Measurements from ENCODE around the gene CDC14C. TPM values are rescaled to one million over a fixed set of nuclear protein-coding genes. Genes with fewer than 3 reads are reported as not detected.
"Not testable (repeated sequence)": the region's sequence is repeated elsewhere in the genome, so short reads cannot be mapped to it uniquely, and the experiment has no call there.

Gene CDC14C
- total RNA-seq, 1 experiment from 2014 or later = 0.24 TPM

DNA sequence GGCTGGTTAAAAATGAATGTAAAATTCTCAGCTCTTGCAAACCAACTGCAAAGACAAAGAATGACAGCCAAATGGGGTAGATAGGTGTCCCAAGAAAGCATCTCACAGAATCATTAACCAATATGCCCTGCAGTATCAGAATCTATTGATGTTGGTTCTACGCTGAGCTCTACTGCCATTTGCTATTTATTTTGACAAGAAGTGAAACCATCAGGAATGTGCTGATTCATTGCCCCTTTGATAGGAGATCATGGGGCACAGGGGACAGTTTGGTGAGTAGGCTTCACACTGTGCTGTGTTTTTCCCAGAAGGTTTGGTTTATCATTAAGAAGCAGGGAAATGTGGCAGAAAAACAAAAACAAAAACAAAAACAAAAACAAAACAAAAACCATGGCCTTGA, 19.4 kb upstream of the CDC14C start:
- Mint-ChIP-seq H3K4me1 (ENCODE audit: low read depth, unreplicated experiment) (peaks cover 9% of the 10 kb centered on the region), H3K27ac (ENCODE audit: unreplicated experiment) (peak overlapping the region; percentile 31), H3K36me3 (ENCODE audit: insufficient read depth, unreplicated experiment) (no peaks in the 10 kb centered on the region), H3K4me3 (ENCODE audit: low read depth, unreplicated experiment) (no peak overlapping the region), H3K9me3 (ENCODE audit: low read depth, unreplicated experiment) (peaks cover 8% of the 10 kb centered on the region), H3K27me3 (ENCODE audit: unreplicated experiment) (no peaks in the 10 kb centered on the region)
- CTCF ChIA-PET = interaction anchor here (0.6 kb wide), 1 partner anchor 577 kb away, joined by 3 read pairs; no protein-coding TSS in a partner anchor
- DNase-seq = no peak
- intact Hi-C loops (cut with micrococcal nuclease; ENCODE audit: unreplicated experiment) = no loop called here
- BruUV-seq (replicated peaks) = no TSS peak
- TF ChIP-seq, protein P1, sequence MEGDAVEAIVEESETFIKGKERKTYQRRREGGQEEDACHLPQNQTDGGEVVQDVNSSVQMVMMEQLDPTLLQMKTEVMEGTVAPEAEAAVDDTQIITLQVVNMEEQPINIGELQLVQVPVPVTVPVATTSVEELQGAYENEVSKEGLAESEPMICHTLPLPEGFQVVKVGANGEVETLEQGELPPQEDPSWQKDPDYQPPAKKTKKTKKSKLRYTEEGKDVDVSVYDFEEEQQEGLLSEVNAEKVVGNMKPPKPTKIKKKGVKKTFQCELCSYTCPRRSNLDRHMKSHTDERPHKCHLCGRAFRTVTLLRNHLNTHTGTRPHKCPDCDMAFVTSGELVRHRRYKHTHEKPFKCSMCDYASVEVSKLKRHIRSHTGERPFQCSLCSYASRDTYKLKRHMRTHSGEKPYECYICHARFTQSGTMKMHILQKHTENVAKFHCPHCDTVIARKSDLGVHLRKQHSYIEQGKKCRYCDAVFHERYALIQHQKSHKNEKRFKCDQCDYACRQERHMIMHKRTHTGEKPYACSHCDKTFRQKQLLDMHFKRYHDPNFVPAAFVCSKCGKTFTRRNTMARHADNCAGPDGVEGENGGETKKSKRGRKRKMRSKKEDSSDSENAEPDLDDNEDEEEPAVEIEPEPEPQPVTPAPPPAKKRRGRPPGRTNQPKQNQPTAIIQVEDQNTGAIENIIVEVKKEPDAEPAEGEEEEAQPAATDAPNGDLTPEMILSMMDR (IDR thresholded peaks at IDR 0.05; ENCODE audit: unreplicated experiment) = no peak

DNA sequence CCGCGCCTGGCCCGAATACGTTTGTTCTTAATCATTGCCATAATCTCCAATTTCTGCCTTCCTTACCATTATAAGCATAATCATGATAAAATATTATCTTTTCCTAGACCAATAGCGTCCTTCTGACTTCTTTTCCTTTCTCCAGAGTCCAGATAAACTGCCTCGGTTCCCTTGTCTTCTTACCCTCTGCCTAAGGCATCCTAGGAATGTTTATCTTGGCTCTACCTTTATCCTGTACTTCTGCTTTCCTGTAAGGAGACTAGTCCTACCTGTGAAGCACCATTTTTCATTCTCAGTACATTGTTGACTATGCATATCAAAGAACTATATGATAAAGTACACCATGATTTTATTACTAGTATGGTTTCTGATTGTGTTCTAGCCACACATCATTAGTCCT, 18.7 kb upstream of the CDC14C start:
- BruUV-seq (replicated peaks); intact Hi-C loops (cut with micrococcal nuclease; ENCODE audit: unreplicated experiment); H3K9me3 Mint-ChIP-seq (ENCODE audit: low read depth, unreplicated experiment); DNase-seq; CTCF ChIA-PET; H3K4me1 Mint-ChIP-seq (ENCODE audit: low read depth, unreplicated experiment); H3K27me3 Mint-ChIP-seq (ENCODE audit: unreplicated experiment); H3K36me3 Mint-ChIP-seq (ENCODE audit: insufficient read depth, unreplicated experiment); H3K4me3 Mint-ChIP-seq (ENCODE audit: low read depth, unreplicated experiment): not testable (repeated sequence)
- H3K27ac Mint-ChIP-seq (ENCODE audit: unreplicated experiment) = peak overlapping the region; percentile 31

DNA sequence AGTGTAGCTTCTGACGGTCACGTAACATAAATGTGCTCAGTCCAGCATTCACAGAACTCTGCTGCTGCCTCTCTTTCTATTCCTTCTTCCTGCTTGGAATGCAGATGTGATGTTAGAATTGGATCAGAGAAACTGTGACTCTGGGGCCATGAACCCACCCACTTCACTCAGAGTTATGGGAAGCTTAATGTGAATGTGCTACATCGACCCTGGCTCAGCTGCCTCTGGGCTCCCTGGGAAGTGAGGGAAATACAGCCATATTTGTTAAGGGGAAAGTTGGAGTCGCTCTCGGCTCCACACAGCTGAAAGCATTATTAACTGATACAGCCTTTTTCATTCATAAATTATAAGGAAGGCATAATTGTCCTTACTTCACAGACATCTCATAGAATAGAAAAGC, 14.5 kb upstream of the CDC14C start:
- BruUV-seq (replicated peaks); intact Hi-C loops (cut with micrococcal nuclease; ENCODE audit: unreplicated experiment); DNase-seq; H3K27me3 Mint-ChIP-seq (ENCODE audit: unreplicated experiment); CTCF ChIA-PET; H3K36me3 Mint-ChIP-seq (ENCODE audit: insufficient read depth, unreplicated experiment); H3K4me1 Mint-ChIP-seq (ENCODE audit: low read depth, unreplicated experiment); H3K27ac Mint-ChIP-seq (ENCODE audit: unreplicated experiment); H3K4me3 Mint-ChIP-seq (ENCODE audit: low read depth, unreplicated experiment): not testable (repeated sequence)
- peaks cover 11% of the 10 kb centered on the region for H3K9me3 Mint-ChIP-seq (ENCODE audit: low read depth, unreplicated experiment)

DNA sequence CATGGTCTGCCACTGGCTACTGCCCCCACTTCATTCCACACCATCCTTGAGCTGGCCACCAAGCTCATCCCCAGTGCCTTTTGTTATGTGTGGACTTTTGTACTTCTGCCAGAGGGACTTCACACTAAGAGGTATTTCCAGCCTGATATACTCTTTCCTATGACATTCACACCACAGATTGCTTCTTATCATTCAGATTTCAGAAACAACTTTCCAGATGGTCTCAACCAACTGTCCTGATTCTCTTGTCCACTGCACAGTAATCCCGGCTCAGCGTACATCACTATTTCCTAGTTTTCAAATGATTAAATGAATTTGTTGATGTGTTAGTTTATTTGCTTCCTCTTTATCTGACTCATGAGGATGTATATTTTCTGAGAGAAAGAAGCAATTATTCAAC, 7.1 kb downstream of the CDC14C start:
- BruUV-seq (replicated peaks) = no TSS peak
- Mint-ChIP-seq H3K4me3 (ENCODE audit: low read depth, unreplicated experiment) (no peak overlapping the region), H3K9me3 (ENCODE audit: low read depth, unreplicated experiment) (peaks cover 11% of the 10 kb centered on the region), H3K27ac (ENCODE audit: unreplicated experiment) (no peak overlapping the region), H3K36me3 (ENCODE audit: insufficient read depth, unreplicated experiment) (no peaks in the 10 kb centered on the region), H3K4me1 (ENCODE audit: low read depth, unreplicated experiment) (peaks cover 20% of the 10 kb centered on the region), H3K27me3 (ENCODE audit: unreplicated experiment) (no peaks in the 10 kb centered on the region)
- TF ChIP-seq, protein P1 (IDR thresholded peaks at IDR 0.05; ENCODE audit: unreplicated experiment) = no peak
- intact Hi-C loops (cut with micrococcal nuclease; ENCODE audit: unreplicated experiment) = no loop called here
- no peak for DNase-seq
- CTCF ChIA-PET = no interaction called here

DNA sequence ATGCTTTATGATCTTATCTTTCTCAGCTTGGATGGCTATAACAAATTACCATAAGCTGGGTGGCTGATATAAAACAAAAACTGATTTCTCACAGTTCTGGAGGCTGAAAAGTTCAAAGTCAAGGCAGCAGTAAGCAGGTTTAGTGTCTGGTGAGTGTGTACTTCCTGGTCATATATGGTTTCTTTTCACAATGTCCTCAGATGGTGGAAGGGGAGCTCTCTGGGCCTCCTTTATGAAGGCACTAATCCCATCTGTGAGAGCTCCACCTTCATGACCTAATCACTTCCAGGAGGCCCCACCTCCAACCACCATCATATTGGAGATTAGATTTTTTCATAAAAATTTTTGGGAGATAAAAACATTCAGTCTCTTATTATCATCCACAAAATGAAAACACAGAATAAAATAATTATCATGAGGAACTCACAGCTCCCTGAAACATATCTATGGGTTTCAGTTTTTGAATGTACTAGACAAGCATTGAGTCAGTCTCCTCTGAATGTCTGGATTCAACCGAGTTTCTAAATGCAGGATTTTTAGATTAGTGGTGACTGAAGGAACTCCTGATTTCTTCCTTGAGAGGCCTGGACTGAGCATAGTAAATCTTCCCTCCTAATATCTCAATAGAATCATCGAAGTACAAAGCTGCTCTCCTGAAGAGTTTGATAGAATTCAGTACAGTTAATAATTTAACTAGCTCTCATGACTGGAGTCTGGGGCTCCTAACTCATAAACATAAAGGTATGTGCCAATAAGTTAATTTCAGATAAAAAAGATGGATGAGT, 8.0 kb downstream of the CDC14C start:
- H3K4me1 Mint-ChIP-seq (ENCODE audit: low read depth, unreplicated experiment) = peaks cover 20% of the 10 kb centered on the region
- CTCF ChIA-PET = interaction anchor here (1.3 kb wide), 1 partner anchor 44 kb away, joined by 3 read pairs; no protein-coding TSS in a partner anchor
- no peak overlapping the region for H3K27ac Mint-ChIP-seq (ENCODE audit: unreplicated experiment)
- no peak overlapping the region for H3K4me3 Mint-ChIP-seq (ENCODE audit: low read depth, unreplicated experiment)
- BruUV-seq (replicated peaks) = no TSS peak
- TF ChIP-seq, protein P1 (IDR thresholded peaks at IDR 0.05; ENCODE audit: unreplicated experiment) = no peak
- H3K36me3 Mint-ChIP-seq (ENCODE audit: insufficient read depth, unreplicated experiment) = no peaks in the 10 kb centered on the region
- peaks cover 11% of the 10 kb centered on the region for H3K9me3 Mint-ChIP-seq (ENCODE audit: low read depth, unreplicated experiment)
- no peaks in the 10 kb centered on the region for H3K27me3 Mint-ChIP-seq (ENCODE audit: unreplicated experiment)
- intact Hi-C loops (cut with micrococcal nuclease; ENCODE audit: unreplicated experiment) = no loop called here
- DNase-seq = no peak
